Islet precursor cell (in vitro differentiated cells): Measurements from ENCODE around the gene OR2AG1.

Experiments
- DNase-seq: peaks from one replicate; pipeline ENCODE4 v3.0.0-alpha.2; 2018

The OR2AG1 gene, protein sequence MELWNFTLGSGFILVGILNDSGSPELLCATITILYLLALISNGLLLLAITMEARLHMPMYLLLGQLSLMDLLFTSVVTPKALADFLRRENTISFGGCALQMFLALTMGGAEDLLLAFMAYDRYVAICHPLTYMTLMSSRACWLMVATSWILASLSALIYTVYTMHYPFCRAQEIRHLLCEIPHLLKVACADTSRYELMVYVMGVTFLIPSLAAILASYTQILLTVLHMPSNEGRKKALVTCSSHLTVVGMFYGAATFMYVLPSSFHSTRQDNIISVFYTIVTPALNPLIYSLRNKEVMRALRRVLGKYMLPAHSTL

DNA sequence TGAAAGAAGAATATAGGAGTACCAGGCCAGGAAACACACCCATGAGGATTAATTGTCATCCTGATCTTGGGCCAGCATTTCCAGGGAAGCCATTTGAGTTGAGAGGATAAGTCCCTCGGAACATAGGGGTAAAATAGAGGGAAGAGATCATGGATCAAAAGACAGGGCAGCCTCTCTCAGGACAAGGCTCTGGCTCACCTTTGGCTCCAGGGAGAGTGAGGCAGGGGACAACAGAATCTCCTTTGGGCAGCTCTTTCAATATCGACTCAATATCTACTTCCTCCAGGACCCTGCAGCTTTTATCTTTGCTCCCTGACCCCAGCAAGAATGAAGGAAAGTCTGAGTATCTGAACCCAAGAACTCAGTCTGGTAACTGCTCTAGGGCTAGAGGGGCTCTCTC, at the start of gene OR2AG1:
TSS of gene OR2AG1 (plus strand) at position 301 of the 400 bp plus-strand sequence. CDS start 2,018 bp downstream, outside the sequence.
- no peak for DNase-seq

DNA sequence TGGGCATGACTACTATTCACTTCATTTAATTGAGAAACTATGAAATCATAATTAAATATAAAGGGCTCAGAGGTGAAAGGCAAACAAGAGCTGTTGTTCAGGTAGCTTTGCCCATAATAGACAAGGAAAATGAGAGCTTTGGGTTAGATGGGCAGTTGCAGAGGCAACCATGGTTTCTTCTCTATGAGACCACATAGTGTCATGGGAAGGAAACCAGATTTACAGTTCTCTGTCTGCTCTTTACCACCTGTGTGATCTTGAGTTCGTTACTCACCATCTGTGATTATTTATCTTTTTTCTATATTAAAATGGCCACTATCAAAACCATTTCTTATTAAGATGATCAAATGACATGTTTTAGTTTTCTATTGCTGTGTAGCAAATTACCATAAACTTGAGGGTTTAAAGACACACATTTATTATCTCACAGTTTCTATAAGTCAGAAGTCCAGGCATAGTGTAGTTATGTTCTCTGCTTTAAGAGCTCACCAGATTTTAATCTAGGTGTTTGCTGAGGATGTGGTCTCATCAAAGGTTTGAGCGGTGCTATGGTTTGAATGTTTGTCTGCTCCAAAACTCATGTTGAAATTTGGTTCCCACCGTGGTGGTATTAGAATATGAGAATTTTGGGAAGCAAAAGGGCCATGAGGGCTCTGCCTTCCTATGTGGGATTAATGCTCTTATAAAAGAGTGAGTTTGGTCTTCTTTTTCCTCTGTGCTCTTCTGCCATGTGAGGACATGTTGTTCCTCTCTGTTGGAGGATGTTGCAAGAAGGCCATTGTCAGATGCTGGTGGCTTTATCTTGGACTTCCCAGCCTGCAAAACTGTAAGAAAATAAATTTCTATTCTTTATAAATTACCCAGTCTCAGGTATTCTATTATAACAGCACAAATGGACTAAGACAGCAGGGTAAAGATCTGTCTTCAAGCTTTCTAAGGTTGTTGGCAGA, 49.2 kb upstream of the OR2AG1 start:
- DNase-seq: no peak

DNA sequence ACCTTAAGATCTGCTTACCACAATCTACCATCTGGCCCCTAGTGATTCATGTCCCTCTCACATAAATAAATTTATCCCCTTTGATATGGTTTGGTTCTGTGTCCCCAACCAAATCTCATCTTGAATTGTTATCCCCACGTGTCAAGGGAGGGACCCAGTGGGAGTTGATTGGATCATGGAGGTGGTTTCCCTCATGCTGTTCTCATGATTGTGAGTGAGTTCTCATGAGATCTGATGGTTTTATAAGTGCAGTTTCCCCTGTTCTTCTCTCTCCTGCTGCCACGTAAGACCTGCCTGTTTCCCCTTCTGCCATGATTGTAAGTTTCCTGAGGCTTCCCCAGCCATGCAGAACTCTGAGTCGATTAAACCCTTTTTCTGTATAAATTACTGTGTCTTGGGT, 48.2 kb upstream of the OR2AG1 start:
- DNase-seq: no peak

DNA sequence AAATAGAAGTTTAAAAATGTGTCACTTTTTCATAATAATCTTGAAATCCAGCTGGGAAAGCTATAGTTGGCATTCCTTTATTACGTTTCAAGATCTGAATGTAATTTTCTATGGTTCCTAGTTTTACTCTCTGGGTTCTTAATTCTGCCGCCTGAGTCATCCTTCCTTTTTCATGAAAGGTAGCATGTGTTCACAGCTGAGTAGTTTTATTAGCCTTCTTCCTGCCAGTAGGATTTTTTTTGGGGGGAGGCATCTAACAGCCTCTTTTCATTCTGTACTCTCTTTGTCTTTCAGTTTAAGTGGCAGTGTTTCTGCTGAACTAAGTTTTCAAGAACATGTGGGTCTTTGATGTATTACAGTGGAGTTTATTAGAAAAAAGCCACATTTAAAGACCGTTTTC, 47.5 kb upstream of the OR2AG1 start:
- DNase-seq: no peak

DNA sequence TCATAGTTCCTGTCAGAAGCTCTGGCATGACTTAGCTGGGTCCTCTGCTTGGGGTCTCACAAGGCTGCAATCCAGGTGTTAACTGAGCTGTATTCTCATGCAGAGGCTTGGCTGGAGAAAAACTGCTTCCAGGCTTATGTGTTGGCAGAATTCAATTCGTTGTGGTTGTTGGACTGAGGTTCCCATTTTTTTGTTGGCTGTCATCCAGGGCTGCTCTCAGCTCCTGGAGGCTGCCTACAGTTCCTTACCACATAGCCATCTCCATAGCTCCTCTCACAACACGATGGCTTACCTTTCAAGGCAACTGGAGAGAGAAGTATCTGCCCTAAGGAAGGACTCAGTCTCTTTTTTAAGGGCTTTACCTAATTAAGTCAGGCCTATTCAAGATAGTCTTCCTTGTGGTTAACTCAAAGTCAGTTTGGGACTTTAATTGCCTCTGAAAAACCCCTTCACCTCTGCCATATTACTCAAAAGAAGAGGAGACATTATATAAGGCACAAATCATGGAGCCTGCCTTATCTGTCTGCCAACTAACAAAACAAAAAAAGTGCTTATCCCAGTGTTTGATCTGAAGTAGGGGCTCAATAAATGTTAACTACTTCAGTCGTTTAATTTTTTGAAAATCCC, 46.2 kb upstream of the OR2AG1 start:
- no peak for DNase-seq

DNA sequence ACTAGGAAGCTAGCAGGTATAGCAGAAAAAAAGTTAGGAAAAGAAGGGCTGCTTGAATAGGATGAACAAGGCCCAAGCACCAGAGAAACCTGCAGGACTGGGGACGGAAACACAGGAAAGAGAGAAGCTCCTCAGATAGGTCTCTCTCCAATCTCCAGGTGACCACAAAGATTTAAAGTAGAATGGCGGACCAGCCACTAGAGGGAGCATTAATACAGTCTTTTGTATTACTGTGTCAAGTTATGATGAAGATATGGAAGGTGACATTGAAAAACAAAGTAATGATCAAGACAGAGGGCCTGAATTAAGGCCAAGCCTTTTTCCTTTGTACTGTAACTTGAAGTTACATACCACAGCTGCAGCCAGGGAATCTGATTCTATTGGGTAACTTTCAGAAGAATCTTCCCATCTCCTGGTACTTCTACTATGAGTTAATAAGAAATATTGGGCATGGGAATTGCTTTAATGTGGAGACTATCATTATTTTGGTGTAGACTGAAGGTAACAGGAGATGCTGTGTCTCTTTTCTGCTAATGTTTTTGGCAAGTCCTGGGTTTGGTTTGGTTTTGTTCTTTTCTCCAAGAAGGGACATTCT, 44.9 kb upstream of the OR2AG1 start:
- DNase-seq: no peak

DNA sequence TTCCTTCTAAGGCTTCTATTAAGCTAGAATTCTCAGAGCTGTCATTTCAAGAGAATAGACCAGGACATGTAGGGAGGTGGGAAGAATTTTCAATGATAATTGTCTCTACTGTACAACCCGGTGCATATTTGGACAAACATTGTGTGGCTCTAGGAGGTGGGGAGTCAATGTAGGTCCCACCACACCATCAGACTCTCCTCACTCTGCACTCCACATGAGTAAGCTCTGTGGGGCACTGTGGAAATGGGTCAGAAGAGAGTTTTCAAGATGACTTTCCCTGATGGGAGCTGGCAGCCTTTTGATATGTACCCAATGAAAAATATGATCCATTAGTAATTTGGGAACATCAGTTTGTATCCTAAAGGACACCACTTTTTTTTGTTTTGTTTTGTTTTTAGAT, 44.2 kb upstream of the OR2AG1 start:
- no peak for DNase-seq

DNA sequence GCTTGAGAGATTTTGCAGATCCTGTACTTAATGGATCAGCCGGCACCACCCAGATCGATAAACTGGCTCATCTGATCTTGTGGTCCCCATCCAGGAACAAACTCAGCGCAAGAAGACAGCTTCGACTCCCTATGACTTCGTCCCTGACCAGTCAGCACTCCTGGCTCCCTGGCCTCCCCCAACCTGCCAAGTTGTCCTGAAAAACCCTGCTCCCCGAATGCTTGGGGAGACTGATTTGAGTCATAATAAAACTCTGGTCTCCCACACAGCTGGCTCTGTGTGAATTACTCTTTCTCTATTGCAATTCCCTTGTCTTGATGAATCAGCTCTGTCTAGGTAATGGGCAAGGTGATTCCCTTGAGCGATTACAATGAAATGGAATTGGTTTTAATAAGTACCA, 40.6 kb upstream of the OR2AG1 start:
- DNase-seq: no peak

DNA sequence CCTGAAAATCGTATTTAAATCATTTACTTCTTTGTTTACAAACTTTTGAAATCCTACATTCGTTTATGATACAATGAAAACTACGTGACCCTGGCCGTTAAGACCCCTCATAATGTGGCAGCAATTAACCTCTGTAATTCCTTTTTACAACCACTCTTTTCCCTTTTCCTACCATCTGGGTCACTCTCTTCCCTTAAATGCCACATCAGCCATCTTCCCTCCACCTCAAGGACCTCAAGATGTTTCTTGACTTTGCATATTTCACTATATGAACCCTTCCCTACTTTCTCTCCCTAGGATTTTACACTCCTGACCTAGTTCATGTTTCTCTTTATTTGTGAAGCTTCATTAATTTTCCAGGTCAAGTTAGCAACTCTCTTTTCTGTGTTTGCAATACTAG, 37.8 kb upstream of the OR2AG1 start:
- no peak for DNase-seq

DNA sequence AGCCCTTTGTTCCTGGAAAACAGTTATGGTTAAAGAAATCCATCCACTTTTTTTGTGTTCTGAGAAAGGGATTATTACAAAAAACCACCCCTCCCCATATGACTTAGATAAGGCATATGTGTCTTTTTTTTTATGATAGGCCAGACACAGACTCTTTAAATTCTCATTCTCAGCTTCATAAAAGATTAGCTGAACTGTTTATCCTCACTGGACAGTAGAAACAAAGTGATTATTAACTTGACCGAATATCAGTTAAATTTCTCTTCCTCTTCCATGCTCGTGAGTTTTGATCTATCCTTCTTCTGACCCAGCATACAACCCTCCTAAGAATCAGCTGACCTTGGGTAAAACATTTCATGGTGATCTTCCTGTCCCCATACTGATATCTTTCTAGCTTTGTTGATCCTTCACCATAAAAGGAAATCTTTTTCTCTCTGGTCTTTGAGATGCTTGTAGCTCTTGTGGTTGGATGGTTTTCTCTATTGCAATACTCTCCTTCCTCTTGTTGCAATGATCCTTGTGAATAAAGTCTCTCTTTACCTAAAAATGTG, 37.3 kb upstream of the OR2AG1 start:
- no peak for DNase-seq

DNA sequence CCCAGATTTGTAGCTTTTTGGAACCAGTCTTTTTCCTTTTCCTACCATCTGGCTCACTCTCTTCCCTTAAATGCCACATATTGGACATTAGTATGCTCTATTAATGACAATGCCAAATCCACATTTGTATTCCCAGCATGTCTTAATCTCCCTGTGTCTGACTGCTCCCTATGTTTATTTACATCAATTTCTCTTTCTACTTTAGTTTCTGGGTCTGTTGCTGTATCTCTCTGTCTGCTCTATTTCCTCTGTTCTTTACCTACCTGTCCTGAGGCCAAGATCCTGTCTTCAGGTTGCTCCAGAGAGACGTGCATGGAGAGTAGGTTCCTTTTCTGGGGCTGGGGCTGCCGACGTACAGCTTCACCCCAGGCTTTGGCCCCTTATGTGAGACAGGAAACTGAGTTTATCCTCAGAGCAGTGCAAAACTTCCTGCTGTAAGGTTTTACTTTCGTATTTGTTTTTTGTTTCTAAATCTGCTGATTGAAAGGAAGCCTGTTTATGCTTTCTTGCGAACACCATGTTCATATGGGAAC, 36.7 kb upstream of the OR2AG1 start:
- no peak for DNase-seq

DNA sequence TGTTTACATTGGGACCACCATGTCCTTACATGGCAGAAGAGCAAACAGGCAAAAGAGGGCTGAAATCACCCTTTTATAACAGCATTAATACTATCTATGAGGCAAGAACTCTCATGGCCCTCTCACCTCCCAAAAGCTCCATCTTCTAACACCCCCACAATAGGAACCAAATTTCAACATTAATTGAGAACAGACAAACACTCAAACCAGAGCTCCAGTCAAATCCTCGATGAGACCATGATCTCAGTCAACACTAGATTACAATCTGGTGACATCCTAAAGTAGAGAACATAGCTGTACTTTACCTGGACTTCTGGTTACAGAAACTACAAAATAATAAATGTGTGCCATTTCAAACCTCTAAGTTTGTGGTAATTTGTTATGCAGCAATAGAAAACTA, 36.2 kb upstream of the OR2AG1 start:
- DNase-seq: no peak

DNA sequence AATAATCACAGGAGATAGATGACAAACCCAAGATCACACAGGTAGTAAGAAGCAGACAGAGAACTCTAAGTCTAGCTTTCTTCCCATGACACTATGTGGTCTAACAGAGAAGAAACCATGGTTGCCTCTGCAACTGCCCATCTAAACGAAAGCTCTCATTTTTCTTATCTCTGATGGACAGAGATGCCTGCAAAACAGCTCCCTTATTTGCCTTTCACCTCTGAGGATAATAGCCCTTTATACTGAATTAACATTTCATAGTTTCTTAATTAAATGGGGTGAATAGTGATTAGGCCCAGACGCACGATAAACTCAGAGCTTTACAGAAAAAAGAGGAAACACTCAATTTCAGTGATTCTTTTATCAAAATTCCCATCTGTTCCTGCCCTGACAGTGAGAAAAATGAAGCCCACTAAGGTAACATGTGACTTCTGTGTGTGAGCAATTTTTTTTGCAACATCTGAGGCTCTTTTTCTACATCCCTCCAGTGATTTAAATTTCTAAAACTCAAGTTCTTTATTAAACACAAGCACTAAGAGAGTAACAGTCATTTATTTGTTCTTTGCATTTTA, 35.6 kb upstream of the OR2AG1 start:
- DNase-seq: no peak

DNA sequence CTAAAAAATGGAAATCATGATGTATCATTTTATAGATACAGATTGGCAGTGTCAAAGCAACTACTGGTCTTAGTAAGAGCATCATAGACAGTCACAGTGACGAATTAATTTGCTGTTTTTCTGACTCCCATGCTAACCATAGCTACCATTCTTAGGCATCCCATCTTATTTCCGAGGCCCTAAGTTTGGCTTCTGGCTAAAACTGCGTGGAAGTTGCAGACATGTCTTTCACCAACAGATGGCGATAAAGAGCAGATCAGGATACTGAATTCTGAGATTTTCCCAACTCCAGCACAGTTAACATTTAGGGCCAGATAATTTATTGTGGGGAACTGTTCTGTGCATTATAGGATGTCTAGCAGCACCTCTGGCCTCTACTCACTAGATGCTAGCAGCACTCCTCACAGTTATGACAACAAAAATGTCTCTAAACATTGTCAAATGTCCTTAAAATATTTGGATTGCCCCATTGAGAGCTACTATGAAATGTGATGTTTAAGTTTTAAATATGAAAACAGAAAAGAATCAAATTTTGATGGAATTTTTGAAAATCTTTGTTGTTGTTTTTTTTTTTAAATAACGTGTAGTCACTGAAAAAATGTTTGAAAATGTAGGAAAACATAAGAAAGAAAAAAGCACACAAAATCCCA, 27.4 kb upstream of the OR2AG1 start:
- no peak for DNase-seq

DNA sequence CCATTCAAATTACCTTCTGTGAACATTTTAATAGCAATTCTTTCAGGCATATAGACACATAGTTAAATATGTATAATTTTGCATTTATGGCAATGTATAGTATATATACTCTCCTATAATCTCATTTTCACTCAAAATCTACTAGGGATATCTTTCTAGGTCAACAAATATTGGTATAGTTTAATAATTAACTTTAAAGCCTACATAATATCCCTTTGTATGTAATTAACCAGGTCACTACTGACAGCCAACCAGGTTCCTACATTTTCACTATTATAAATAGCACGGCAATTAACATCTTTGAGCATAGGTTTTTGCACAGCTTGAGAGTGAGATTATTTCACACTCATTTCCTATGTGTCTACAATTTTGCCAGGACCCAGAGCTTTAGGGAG, 26.9 kb upstream of the OR2AG1 start:
- DNase-seq: no peak

DNA sequence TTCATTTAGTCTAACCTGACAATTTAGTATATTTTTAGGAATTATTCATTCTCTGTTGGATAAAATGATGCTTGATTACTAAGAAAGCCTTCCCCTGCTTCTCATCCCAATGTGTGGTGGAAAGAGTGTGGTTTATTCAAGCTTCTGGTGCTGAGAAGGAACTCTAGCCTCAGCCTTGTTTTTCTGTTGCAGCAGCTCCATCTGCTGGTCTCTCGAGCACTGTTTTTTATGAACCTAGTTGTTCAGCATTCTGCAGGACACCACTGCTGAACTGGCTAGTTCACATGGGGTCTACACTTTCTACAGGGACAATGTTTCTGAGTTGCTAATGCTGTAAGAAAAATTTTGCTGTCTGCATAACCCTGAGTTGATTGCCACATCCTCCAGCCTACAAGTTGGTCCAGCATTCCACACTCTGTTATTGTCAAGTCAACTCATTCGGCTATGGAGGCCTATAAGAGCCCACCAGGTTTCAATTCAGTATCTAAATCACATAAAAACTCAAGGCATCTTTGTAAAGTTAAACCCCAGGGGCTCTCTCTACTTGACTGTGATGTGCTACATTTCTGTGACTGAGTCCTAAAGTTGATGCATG, 25.4 kb upstream of the OR2AG1 start:
- peak; percentile 77 for DNase-seq

DNA sequence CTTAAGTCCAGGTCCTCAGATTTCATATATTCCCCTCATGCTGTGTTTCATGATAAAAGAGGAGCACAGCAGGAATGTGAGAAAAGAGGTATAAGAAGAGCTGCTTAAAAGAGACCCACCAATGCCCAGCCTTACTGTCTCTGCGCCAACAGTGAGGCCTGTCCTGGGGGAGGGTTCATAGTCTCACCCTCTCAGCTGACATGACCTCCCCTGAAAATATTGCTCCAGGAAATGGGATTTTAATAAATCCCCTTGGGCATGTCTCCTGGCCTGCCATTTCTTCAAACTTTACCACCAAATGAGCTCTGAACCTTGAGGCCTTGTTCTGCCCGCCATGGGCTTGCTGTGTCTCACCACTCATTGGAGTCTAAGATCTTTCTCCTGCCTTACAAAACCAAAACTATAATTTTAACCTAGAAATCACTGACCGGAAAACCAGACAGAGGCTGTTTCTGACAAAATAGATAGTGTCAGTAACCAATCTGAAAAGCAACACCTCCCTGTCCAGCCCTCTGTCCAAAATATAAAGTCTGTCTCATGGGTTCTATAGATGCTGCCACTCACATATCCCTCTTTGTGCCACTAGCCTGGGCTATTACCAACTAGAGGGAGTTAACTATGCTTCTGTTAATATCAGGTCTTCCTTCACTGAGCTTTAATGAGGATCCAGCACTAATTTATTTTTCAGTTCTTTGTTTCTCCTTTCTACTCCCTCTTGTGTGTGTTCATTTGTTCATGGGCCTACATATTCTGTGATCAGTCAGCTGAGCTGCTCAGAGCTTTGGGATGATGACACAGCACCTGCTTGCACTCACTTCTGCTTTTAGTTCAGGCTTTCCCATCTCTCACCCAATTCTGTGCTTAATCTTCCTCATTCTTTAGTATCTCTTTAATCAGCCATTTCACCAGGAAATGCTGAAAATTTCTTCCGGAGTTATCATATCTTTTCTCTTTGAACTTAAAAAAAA, 10.6 kb upstream of the OR2AG1 start, which contains the start of gene OR2AG2:
TSS of gene OR2AG2 (minus strand) at position 51 of the 968 bp plus-strand sequence. CDS start 3,019 bp downstream, outside the sequence.
- DNase-seq: no peak

DNA sequence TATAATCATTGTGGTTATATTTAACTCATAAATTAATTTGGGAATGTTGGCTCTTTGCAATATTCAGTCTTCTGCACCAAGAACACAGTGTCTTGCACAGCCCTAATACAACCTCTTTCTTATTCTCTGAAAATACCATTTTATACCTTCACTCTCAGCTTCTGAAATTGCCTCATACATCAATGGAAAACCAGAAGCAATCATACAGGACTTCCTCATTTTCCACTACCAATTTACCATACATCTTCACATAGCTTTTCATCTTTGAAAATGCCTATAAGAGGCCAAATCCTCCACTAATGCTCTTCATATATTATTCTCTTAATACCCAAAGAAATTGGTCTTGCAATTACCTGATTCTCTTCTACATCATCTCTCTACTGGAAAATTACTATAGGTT, 4.3 kb upstream of the OR2AG1 start:
- DNase-seq: no peak

DNA sequence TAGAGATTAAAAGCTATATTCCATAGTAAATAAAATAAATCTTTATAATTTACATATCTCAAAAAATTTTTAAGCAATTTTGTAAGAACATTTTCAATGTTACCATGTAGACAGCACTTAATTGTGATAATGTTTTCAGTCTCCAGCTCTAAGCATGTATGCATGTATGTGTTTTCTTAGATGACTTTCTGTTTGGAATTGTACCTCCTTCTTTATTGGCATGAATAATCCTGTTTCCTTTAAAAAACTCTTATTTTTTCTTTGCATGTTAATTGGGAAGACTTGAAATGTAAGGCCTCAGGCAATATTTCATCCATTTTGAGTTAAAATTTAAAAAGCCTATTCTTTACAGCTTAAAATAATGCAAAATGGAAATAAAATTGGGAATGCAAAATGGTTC, 2.0 kb upstream of the OR2AG1 start:
- DNase-seq: no peak

DNA sequence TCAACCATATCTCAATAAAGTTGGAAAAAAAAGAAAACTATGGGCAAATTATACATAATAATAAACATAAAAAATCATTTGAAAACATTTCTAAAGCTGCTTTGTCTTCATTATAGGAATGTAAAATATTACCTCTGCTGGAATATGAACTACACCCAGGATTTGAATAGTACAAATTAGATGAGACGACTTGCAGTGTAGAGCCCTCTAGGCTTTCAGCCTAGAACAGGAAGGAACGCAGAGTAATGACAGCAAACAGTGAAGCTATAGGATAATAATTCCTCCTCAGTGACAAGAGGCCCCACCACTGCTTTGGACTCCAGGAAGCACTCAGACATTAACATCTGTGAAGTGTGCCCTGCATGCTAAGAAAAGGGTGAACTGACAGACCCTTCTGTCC, 7.7 kb downstream of the OR2AG1 start:
- no peak for DNase-seq
